Bronchial epithelial cell (primary cell): Measurements from ENCODE around the gene MTERF2. TPM values are rescaled to one million over a fixed set of nuclear protein-coding genes. Genes with fewer than 3 reads are reported as not detected.

ENCODE experiments used
- DNase-seq: peaks from one replicate; pipeline ENCODE4 v3.0.0-alpha.2; 2010; ENCODE audit warnings: low read depth
- FAIRE-seq: peaks from 2 replicates; lab custom pipeline; 2011; peaks lifted over from hg19 to GRCh38; lab: Jason Lieb, UNC
- H3K27me3 ChIP-seq: 2 replicates; pipeline ENCODE4 v1.5.1; 2011; ENCODE audit warnings: low read length; ENCODE audit not compliant: control insufficient read depth, insufficient read depth
- H3K36me3 ChIP-seq: 2 replicates; pipeline ENCODE4 v1.5.1; 2011; ENCODE audit warnings: low read length; ENCODE audit not compliant: control insufficient read depth, insufficient read depth
- H3K4me3 ChIP-seq: 2 replicates; pipeline ENCODE4 v1.5.1; 2011; ENCODE audit warnings: mild to moderate bottlenecking, low read depth, low read length, control low read depth
- total RNA-seq: library from RNA; depleted of rRNA; stranded (reverse); fragments of >200 nt; gene quantifications from 2 replicates; pipeline ENCODE4 v1.2.1, GENCODE V29; 2014
- TF ChIP-seq, protein P1 (sequence below): IDR thresholded peaks from 2 replicates; pipeline ENCODE4 v1.5.1; 2011; ENCODE audit warnings: mild to moderate bottlenecking, moderate library complexity, low read length, control low read depth, inconsistent platforms; ENCODE audit not compliant: insufficient read depth, severe bottlenecking

The MTERF2 gene
- total RNA-seq, 1 donor from 2014 or later: 3.9 TPM

GRCh38 chr12:106976668-106977067 lies 10.3 kb downstream of the MTERF2 start:
- TF ChIP-seq, protein P1, sequence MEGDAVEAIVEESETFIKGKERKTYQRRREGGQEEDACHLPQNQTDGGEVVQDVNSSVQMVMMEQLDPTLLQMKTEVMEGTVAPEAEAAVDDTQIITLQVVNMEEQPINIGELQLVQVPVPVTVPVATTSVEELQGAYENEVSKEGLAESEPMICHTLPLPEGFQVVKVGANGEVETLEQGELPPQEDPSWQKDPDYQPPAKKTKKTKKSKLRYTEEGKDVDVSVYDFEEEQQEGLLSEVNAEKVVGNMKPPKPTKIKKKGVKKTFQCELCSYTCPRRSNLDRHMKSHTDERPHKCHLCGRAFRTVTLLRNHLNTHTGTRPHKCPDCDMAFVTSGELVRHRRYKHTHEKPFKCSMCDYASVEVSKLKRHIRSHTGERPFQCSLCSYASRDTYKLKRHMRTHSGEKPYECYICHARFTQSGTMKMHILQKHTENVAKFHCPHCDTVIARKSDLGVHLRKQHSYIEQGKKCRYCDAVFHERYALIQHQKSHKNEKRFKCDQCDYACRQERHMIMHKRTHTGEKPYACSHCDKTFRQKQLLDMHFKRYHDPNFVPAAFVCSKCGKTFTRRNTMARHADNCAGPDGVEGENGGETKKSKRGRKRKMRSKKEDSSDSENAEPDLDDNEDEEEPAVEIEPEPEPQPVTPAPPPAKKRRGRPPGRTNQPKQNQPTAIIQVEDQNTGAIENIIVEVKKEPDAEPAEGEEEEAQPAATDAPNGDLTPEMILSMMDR: no peak
- FAIRE-seq: no peak
- Histone ChIP-seq H3K4me3 (no peak overlapping the region), H3K27me3 (no peaks in the 10 kb centered on the region), H3K36me3 (no peaks in the 10 kb centered on the region)
- DNase-seq: no peak

DNA sequence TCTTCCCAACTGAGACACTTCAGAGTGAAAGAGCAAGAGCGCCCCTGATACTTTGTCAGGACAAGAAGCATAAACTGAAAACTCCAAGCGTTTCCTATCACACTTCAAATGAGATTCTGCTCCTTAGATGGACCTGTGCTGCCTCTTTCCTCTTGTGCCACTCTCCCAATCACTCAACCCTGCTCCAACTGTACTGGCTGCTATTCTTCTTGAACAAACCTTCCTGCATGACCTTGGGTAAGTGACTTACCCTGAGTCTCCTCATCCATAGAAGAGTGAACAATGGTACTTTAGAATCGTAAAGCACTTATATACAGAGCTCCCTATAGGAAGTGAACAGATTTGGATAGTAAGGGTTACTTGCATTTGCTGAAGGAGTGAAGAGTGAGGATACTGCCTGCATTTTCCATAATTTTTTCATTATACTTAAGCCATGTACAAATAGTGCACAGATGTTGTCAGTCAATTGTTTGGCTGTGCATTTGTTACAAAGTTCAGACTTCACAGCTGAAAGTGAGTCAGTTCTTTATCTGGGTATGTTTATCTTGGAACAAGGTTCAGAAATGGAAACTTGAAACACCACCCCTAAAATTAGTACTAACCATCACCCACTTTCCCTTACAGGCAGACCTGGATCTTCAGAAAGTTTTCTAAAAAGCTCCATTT lies 10.8 kb downstream of the MTERF2 start:
- no peaks in the 10 kb centered on the region for H3K27me3 ChIP-seq
- DNase-seq (peak; percentile 35), FAIRE-seq (no peak)
- peaks cover under 1% of the 10 kb centered on the region for H3K36me3 ChIP-seq
- H3K4me3 ChIP-seq: no peak overlapping the region
- TF ChIP-seq, protein P1: no peak

- Histone ChIP-seq H3K27me3 (no peaks in the 10 kb centered on the region), H3K36me3 (peaks cover 4% of the 10 kb centered on the region), H3K4me3 (no peak overlapping the region)
- TF ChIP-seq, protein P1: no peak
- FAIRE-seq (no peak), DNase-seq (no peak)
Measured at GRCh38 chr12:106975098-106975497, 11.8 kb downstream of the MTERF2 start.

DNA sequence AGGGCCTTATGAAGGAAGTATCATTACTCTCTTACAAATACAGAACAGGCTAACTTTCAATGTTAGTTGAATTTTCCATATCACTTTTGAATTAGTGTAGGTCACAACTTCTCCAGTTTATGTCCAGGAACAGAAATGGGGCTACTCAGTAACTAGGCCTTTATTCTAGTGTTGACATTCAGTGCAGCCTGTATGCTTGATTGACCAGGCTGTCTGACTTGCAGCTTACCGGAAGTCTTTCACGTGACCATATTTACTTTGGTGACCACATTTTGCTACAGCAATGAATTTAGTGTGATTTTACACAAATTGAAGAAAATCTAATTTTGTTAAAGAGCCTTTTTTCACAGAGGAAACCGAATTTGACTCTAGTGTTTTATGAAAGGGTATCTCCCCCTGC lies 12.4 kb downstream of the MTERF2 start:
- no peak for FAIRE-seq
- TF ChIP-seq, protein P1: no peak
- Histone ChIP-seq H3K4me3 (no peak overlapping the region), H3K36me3 (peaks cover 4% of the 10 kb centered on the region), H3K27me3 (no peaks in the 10 kb centered on the region)
- no peak for DNase-seq

DNA sequence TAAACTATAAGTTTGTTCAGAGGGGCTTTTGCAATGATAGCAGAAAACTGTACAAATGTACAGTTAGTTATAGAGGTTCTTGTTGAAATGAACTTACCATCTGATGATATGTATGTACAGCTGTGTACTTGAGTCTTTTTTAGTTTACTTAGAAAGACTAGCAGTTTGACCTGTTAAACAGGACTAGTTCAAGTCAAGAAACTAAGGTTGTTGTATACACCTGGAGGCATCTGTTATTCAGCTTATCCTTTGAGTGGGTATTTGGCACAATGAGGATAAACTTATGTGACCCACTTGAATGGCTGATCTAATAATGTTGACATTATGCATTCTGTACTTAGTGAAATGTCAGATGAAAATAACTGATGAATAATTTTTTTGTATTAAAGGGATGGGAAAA lies 13.4 kb downstream of the MTERF2 start:
- TF ChIP-seq, protein P1: no peak
- Histone ChIP-seq H3K36me3 (peaks cover 4% of the 10 kb centered on the region), H3K4me3 (no peak overlapping the region), H3K27me3 (no peaks in the 10 kb centered on the region)
- FAIRE-seq (no peak), DNase-seq (no peak)

DNA sequence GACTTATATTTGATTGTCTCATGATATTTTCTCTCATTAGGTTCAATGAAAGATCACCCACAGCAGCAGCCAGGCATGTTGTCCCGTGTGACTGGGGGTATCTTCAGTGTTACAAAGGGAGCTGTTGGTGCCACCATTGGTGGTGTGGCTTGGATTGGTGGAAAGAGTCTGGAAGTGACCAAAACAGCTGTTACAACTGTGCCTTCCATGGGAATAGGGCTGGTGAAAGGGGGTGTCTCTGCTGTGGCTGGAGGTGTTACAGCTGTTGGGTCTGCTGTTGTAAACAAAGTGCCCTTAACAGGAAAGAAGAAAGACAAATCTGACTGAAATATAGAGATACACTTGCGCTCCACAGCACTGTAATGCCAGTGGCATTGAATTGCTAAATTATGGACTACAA lies 15.9 kb downstream of the MTERF2 start:
- Histone ChIP-seq H3K36me3 (peaks cover 4% of the 10 kb centered on the region), H3K27me3 (no peaks in the 10 kb centered on the region), H3K4me3 (no peak overlapping the region)
- TF ChIP-seq, protein P1: no peak
- no peak for DNase-seq
- no peak for FAIRE-seq
